Stimulated activated CD8-positive, alpha-beta memory T cell treated with anti-CD3 and anti-CD28 coated beads, Interleukin-15, amount 100 ng/mL, for 4 hours (primary cell): ENCODE measurements around the gene KRTAP10-4.
"Not testable (repeated sequence)": the region's sequence is repeated elsewhere in the genome, so short reads cannot be mapped to it uniquely, and the experiment has no call there.

Experiments
- DNase-seq, 2 donors: peaks; one replicate each; pipeline ENCODE4 v3.0.0-alpha.2; 2020; ENCODE audit warnings: low read depth in 2 of 2

Gene KRTAP10-4

DNA sequence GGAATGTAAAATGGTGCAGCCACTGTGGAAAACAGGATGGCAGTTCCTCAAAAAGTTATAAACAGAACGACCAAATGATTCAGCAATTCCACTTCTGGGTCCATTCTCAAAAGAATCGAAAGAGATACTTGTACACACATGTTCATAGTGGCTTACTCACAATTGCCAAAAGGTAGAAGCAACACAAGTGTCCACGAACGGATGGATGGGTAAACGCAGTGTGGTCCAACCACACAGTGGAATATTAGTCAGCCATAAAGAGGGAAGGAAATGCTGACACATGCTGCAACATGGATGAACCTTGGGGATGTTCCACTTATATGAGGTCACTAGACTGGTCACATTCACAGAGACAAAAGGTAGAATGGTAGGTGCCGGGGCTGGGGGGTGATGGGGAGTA is 38.8 kb upstream of the KRTAP10-4 start:
- no peak for DNase-seq

DNA sequence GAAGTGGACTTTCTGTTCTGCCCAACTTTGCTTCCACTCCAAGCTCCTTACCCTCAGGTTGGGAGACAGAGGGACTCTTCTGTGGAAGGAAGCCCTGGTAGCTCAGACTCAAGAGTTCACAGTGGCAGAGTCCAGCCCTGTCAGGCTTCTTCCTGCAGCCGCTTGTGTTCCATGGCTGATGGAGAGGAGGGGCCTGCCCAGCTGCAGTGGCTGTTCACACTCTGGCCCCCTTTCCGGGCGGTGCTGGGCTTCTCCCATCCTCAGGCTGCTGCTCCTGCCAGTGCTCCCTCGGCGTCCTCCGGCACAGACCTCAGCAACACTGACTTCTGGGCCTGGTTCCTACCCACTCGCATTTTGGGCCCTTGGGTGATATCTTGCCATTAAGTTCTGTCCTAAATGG is 37.6 kb upstream of the KRTAP10-4 start:
- no peak for DNase-seq

DNA sequence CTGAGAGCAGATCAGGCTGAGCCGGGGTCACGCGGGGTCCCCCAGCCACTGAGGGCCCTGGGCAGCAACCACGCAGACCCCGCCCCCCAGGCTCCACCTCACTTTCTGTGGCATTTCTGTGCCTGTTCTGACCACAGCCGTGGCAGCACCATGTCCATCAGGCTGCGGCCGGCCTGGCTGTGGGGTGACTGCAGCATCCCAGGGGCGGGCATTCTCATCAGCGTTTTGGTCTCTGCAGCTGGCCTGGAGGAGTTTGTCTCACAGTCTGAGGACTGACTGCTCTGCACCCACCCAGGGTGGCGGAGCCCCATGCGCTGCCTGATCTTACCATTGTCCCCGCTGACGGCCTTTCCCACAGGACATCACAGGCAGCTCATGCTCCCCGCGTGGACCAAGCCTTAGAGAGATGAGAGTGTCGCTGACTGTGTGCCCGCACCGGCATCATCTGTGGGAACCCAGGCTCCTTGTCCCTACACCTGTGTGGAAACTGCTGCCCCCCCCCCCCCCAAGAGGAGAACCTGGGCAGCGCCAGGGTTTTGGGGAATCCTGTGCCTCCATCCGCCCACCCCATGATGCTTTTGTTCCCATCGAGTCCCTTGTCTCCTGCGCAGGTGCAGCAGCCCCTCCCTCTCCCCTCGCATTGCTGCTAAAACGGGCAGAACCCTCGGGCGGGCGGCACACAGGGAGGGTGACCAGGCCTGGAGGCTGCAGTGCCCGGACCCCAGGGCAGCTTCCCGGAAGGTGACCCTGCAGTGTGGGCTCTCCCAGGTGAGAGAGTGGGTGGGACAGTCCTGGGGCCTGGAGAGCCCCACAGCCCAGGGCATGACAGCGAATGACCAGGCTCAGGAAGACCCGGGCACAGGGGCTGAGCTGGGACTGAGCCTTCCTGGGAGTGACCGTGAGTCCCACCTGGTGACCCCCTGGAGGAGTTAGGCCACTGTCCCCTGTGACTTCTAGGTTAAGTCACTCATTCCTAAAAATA is 35.3 kb upstream of the KRTAP10-4 start:
- no peak for DNase-seq

GRCh38 chr21:44539046-44539445 is 34.5 kb upstream of the KRTAP10-4 start:
- DNase-seq: no peak

- no peak for DNase-seq
Measured at GRCh38 chr21:44539991-44540666, 33.4 kb upstream of the KRTAP10-4 start, which contains the start of gene KRTAP10-1. Gene KRTAP10-1, minus strand, starts transcription at chr21:44540195. Its CDS starts 45 bp downstream, at chr21:44540150.

GRCh38 chr21:44540741-44541288 is 32.7 kb upstream of the KRTAP10-4 start:
- no peak for DNase-seq

DNA sequence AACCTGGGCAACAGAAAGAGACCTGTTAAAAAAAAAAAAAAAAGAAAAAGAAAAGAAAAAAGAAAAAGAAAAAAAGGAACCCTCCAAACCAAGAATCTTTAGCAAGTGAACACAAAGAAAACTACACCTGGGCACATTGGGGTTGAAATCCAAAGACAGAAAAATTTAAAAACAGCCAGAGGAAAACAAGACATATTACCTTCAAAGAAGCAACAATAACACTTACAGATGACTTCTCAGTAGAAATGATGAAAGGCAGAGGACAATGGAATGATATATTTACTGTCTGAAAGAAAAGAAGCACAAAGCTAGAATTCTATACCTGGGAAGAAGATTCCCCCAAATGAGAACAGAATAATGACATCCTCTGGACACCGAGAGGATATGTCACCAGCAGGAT is 30.8 kb upstream of the KRTAP10-4 start:
- no peak for DNase-seq

GRCh38 chr21:44544566-44544965 is 29.0 kb upstream of the KRTAP10-4 start:
- no peak for DNase-seq

GRCh38 chr21:44547656-44548331 is 25.7 kb upstream of the KRTAP10-4 start:
- no peak for DNase-seq

- DNase-seq: no peak
Measured at GRCh38 chr21:44548381-44548780, 25.1 kb upstream of the KRTAP10-4 start.

GRCh38 chr21:44548922-44549321 is 24.6 kb upstream of the KRTAP10-4 start:
- no peak for DNase-seq

DNA sequence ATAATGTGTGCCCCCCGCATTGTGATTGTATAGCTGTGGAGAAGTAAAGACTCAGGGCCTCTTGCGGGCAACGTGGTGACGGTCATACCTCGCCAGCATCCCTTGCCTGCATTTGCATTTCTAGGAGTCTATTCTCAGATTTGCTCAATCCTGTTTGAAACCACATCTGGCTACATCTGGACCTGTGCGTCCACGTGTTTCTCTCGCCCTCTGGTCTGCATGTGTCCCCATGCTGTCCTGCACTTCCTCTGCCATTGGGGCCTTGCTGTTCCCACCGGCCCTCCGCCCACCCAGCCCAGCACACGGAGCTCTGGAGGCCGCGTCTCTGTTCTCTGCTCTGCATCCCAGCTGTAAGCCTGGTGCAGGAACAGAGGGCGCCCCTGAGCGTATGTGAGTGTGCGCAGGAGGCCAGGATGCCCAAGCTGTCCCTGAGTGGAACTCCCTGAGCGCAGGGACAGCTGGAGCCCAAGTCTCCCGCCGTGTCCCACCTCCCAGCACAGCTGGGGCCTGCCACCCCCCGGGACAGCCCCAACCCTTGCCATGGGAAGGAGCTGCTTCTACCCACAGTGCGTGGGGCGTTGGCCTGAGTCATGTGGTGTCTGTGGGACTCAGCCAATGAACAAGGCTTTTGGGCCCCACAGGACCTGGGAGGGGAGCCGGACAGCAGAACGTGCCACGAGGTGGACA is 23.9 kb upstream of the KRTAP10-4 start:
- DNase-seq: no peak

DNA sequence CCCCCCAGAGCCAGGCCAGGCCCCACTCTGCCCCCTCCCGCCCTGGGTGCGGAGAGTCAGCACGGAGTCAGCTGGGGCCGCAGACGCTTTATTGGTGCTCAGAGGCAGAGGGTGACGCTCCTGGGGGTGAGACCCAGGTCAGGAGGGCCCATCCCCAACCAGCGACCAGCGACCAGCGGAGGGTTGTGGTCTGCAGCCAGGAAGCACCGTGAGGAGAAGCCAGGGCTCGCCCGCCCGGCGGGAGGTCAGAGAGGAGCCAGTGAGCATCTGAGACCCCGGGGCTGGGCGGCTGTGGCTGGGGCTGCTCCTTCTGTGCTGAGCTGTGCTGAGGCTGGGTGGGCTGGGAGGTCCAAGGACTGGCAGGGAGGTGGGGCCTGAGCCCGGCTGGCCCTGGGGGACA is 23.2 kb upstream of the KRTAP10-4 start:
- DNase-seq: not testable (repeated sequence)

GRCh38 chr21:44550807-44551206 is 22.7 kb upstream of the KRTAP10-4 start:
- no peak for DNase-seq

- no peak for DNase-seq
Measured at GRCh38 chr21:44551340-44551961, 22.1 kb upstream of the KRTAP10-4 start, which contains the start of gene KRTAP10-2. Gene KRTAP10-2, minus strand, starts transcription at chr21:44551505. Its CDS starts 47 bp downstream, at chr21:44551458.

DNA sequence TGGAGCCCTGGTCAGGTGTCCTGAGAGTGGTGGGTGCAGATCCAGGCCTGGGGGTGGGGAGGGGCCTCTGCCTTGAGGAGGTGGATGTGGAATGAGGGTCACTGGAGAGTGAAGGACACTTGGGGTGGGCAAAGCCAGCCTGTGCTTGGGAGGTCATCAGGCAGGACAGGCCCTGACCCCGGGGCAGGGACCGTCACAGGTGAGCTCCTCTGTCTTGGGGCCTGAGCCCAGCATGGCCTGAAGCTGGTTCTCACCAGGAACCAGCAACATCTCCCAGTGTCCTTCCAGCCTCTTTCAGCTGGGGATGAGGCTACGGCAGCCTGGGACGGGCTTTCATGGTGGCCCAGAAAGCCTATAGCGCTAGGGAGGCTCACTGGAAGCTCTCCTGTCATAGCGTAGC is 21.4 kb upstream of the KRTAP10-4 start:
- no peak for DNase-seq

DNA sequence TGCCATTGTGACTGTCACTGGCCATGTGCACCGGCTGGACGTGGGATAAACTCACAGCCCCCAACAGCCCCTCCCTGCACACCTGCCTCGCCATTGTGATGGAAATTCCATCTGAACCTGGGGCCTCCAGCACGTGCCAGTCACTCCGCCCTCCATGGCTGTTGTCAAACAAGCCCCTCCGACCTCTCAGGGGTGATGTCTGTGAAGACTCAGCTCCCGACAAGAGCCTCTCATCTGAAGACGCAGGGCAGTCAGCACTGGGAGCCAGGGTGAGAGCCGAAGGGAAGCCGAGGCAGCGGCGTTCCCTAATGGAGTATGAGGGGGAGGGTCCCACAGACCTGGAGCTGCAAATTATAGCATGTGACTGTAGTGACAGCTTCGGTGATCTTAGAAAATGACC is 20.8 kb upstream of the KRTAP10-4 start:
- DNase-seq: no peak

- DNase-seq: no peak
Measured at GRCh38 chr21:44555200-44555875, 18.2 kb upstream of the KRTAP10-4 start.

DNA sequence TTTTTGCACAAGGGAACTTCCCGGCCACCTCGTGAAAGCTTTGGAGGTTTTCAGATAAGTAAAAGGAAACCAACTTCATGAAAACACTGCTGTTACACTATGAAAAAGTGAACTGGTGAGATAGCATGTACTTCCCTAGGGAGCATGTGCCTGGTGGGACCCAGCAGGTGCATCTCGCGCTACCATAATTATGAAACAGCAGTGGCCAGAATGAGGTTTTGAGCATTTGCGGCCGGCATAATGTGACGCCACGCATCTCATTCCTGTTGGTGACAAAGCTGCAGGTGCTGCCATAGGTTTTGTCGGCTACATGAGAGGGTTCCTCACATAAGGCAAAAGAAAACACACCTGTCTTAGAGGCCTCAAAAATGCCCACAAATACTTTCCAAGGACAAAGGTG is 16.6 kb upstream of the KRTAP10-4 start:
- DNase-seq: no peak
